Measurements from ENCODE around the gene AGAP1. TPM values are rescaled to one million over a fixed set of nuclear protein-coding genes. Genes with fewer than 3 reads are reported as not detected.
"Not testable (repeated sequence)": the region's sequence is repeated elsewhere in the genome, so short reads cannot be mapped to it uniquely, and the experiment has no call there.

AGAP1 gene
- total RNA-seq, 3 donors from 2014 or later, result 1.9 to 2.6 (median 2.1) TPM

GRCh38 chr2:235757640-235758039 lies 263.8 kb downstream of the AGAP1 start:
- ATAC-seq (no peak), DNase-seq (no peak)
- Mint-ChIP-seq H3K9me3 (no peaks in the 10 kb centered on the region), H3K4me3 (no peak overlapping the region), H3K4me1 (ENCODE audit: low read depth) (no peaks in the 10 kb centered on the region), H3K27me3 (ENCODE audit: low read depth) (peaks cover 1% of the 10 kb centered on the region), H3K36me3 (ENCODE audit: insufficient read depth) (no peaks in the 10 kb centered on the region)

GRCh38 chr2:235762832-235763598 lies 269.2 kb downstream of the AGAP1 start:
- no peak for DNase-seq
- Mint-ChIP-seq H3K4me3 (no peak overlapping the region), H3K36me3 (ENCODE audit: insufficient read depth) (no peaks in the 10 kb centered on the region), H3K4me1 (ENCODE audit: low read depth) (peaks cover 2% of the 10 kb centered on the region), H3K9me3 (no peaks in the 10 kb centered on the region), H3K27me3 (ENCODE audit: low read depth) (peaks cover 9% of the 10 kb centered on the region)
- ATAC-seq, result no peak

- DNase-seq (no peak), ATAC-seq (no peak)
- H3K36me3 Mint-ChIP-seq (ENCODE audit: insufficient read depth), result no peaks in the 10 kb centered on the region
- no peaks in the 10 kb centered on the region for H3K9me3 Mint-ChIP-seq
- peaks cover 2% of the 10 kb centered on the region for H3K4me1 Mint-ChIP-seq (ENCODE audit: low read depth)
- peaks cover 9% of the 10 kb centered on the region for H3K27me3 Mint-ChIP-seq (ENCODE audit: low read depth)
- H3K4me3 Mint-ChIP-seq, result no peak overlapping the region
Observed at GRCh38 chr2:235763816-235764215, 270.0 kb downstream of the AGAP1 start.

GRCh38 chr2:235764478-235764877 lies 270.6 kb downstream of the AGAP1 start:
- H3K36me3 Mint-ChIP-seq (ENCODE audit: insufficient read depth); H3K27me3 Mint-ChIP-seq (ENCODE audit: low read depth); H3K9me3 Mint-ChIP-seq; DNase-seq; H3K4me3 Mint-ChIP-seq; ATAC-seq; H3K4me1 Mint-ChIP-seq (ENCODE audit: low read depth): not testable (repeated sequence)

GRCh38 chr2:235765181-235765820 lies 271.5 kb downstream of the AGAP1 start:
- H3K27me3 Mint-ChIP-seq (ENCODE audit: low read depth), result peaks cover 9% of the 10 kb centered on the region

GRCh38 chr2:235766278-235766677 lies 272.4 kb downstream of the AGAP1 start:
- ATAC-seq (peak; percentile 63 to 70), DNase-seq (peak; percentile 39)
- Mint-ChIP-seq H3K4me3 (no peak overlapping the region), H3K4me1 (ENCODE audit: low read depth) (peaks cover 2% of the 10 kb centered on the region), H3K9me3 (no peaks in the 10 kb centered on the region), H3K36me3 (ENCODE audit: insufficient read depth) (no peaks in the 10 kb centered on the region), H3K27me3 (ENCODE audit: low read depth) (peaks cover 9% of the 10 kb centered on the region)

More at GRCh38 chr2:235765181-235765820, 271.5 kb downstream of the AGAP1 start:
- DNase-seq (no peak), ATAC-seq (no peak)
- Mint-ChIP-seq H3K9me3 (no peaks in the 10 kb centered on the region), H3K4me1 (ENCODE audit: low read depth) (peaks cover 2% of the 10 kb centered on the region), H3K36me3 (ENCODE audit: insufficient read depth) (no peaks in the 10 kb centered on the region), H3K4me3 (no peak overlapping the region)

- peaks cover 5% of the 10 kb centered on the region for H3K27me3 Mint-ChIP-seq (ENCODE audit: low read depth)
- H3K9me3 Mint-ChIP-seq, result no peaks in the 10 kb centered on the region
- ATAC-seq, result no peak
- peaks cover 2% of the 10 kb centered on the region for H3K4me1 Mint-ChIP-seq (ENCODE audit: low read depth)
- no peak for DNase-seq
- no peak overlapping the region for H3K4me3 Mint-ChIP-seq
- no peaks in the 10 kb centered on the region for H3K36me3 Mint-ChIP-seq (ENCODE audit: insufficient read depth)
Observed at GRCh38 chr2:235768606-235769005, 274.8 kb downstream of the AGAP1 start.

- Mint-ChIP-seq H3K27me3 (ENCODE audit: low read depth) (peaks cover 3% of the 10 kb centered on the region), H3K4me1 (ENCODE audit: low read depth) (peaks cover 2% of the 10 kb centered on the region), H3K4me3 (no peak overlapping the region), H3K36me3 (ENCODE audit: insufficient read depth) (no peaks in the 10 kb centered on the region), H3K9me3 (no peaks in the 10 kb centered on the region)
- ATAC-seq (no peak), DNase-seq (no peak)
Observed at GRCh38 chr2:235769046-235769445, 275.2 kb downstream of the AGAP1 start.

- Mint-ChIP-seq H3K4me3 (no peak overlapping the region), H3K9me3 (no peaks in the 10 kb centered on the region), H3K4me1 (ENCODE audit: low read depth) (peaks cover 2% of the 10 kb centered on the region), H3K27me3 (ENCODE audit: low read depth) (peaks cover 2% of the 10 kb centered on the region), H3K36me3 (ENCODE audit: insufficient read depth) (no peaks in the 10 kb centered on the region)
- no peak for DNase-seq
- no peak for ATAC-seq
Observed at GRCh38 chr2:235770909-235771820, 277.3 kb downstream of the AGAP1 start.

GRCh38 chr2:235773188-235773928 lies 279.5 kb downstream of the AGAP1 start:
- Mint-ChIP-seq H3K36me3 (ENCODE audit: insufficient read depth) (no peaks in the 10 kb centered on the region), H3K4me3 (no peak overlapping the region), H3K27me3 (ENCODE audit: low read depth) (peaks cover 9% of the 10 kb centered on the region), H3K4me1 (ENCODE audit: low read depth) (no peaks in the 10 kb centered on the region), H3K9me3 (no peaks in the 10 kb centered on the region)
- ATAC-seq (no peak), DNase-seq (no peak)

GRCh38 chr2:235774153-235774870 lies 280.5 kb downstream of the AGAP1 start:
- Mint-ChIP-seq H3K9me3 (no peaks in the 10 kb centered on the region), H3K4me3 (no peak overlapping the region), H3K4me1 (ENCODE audit: low read depth) (no peaks in the 10 kb centered on the region), H3K36me3 (ENCODE audit: insufficient read depth) (no peaks in the 10 kb centered on the region), H3K27me3 (ENCODE audit: low read depth) (peaks cover 15% of the 10 kb centered on the region)
- ATAC-seq (no peak), DNase-seq (no peak)

GRCh38 chr2:235776531-235776930 lies 282.7 kb downstream of the AGAP1 start:
- Mint-ChIP-seq H3K9me3 (no peaks in the 10 kb centered on the region), H3K4me1 (ENCODE audit: low read depth) (no peaks in the 10 kb centered on the region), H3K4me3 (no peak overlapping the region), H3K36me3 (ENCODE audit: insufficient read depth) (no peaks in the 10 kb centered on the region), H3K27me3 (ENCODE audit: low read depth) (peaks cover 17% of the 10 kb centered on the region)
- DNase-seq (no peak), ATAC-seq (no peak)

- no peaks in the 10 kb centered on the region for H3K36me3 Mint-ChIP-seq (ENCODE audit: insufficient read depth)
- H3K4me1 Mint-ChIP-seq (ENCODE audit: low read depth), result no peaks in the 10 kb centered on the region
- no peak overlapping the region for H3K4me3 Mint-ChIP-seq
- peaks cover 17% of the 10 kb centered on the region for H3K27me3 Mint-ChIP-seq (ENCODE audit: low read depth)
- DNase-seq (peak; percentile 38), ATAC-seq (peak; percentile 73)
- H3K9me3 Mint-ChIP-seq, result no peaks in the 10 kb centered on the region
Observed at GRCh38 chr2:235779444-235779896, 285.6 kb downstream of the AGAP1 start.
